Measurements from ENCODE around the gene NLRP3.
"Not testable (repeated sequence)": the region's sequence is repeated elsewhere in the genome, so short reads cannot be mapped to it uniquely, and the experiment has no call there.

Gene NLRP3

DNA sequence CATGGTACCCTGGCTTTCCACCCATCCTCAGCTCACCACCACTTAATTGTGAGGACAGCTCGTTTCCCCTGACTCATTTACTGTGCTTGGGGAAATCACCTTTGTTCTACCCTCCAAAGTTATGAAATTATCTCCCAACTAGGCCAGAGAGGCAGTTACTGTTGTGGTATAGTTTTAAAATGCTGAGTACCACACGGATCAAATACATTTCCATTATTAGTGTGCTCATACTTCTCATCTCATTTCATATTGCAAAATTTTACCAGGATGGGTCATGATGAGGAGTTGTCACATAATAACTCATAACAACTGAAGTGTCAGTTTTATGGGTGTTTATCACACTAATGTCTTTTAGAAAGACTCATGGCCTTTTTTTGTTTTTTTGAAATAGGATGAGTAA lies 51.2 kb downstream of the NLRP3 start:
- Histone ChIP-seq H3K36me3 (no peaks in the 10 kb centered on the region), H3K27ac (no peak overlapping the region), H3K27me3 (ENCODE audit: insufficient read depth, low read depth, severe bottlenecking) (peaks cover 62% of the 10 kb centered on the region), H3K4me3 (ENCODE audit: low read depth, low read length) (no peak overlapping the region), H3K9me3 (ENCODE audit: severe bottlenecking) (peaks cover 5% of the 10 kb centered on the region)
- no peak for DNase-seq
- TF ChIP-seq, protein P1, sequence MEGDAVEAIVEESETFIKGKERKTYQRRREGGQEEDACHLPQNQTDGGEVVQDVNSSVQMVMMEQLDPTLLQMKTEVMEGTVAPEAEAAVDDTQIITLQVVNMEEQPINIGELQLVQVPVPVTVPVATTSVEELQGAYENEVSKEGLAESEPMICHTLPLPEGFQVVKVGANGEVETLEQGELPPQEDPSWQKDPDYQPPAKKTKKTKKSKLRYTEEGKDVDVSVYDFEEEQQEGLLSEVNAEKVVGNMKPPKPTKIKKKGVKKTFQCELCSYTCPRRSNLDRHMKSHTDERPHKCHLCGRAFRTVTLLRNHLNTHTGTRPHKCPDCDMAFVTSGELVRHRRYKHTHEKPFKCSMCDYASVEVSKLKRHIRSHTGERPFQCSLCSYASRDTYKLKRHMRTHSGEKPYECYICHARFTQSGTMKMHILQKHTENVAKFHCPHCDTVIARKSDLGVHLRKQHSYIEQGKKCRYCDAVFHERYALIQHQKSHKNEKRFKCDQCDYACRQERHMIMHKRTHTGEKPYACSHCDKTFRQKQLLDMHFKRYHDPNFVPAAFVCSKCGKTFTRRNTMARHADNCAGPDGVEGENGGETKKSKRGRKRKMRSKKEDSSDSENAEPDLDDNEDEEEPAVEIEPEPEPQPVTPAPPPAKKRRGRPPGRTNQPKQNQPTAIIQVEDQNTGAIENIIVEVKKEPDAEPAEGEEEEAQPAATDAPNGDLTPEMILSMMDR (IDR thresholded peaks at IDR 0.05; ENCODE audit: low read depth, low read length) = no peak

DNA sequence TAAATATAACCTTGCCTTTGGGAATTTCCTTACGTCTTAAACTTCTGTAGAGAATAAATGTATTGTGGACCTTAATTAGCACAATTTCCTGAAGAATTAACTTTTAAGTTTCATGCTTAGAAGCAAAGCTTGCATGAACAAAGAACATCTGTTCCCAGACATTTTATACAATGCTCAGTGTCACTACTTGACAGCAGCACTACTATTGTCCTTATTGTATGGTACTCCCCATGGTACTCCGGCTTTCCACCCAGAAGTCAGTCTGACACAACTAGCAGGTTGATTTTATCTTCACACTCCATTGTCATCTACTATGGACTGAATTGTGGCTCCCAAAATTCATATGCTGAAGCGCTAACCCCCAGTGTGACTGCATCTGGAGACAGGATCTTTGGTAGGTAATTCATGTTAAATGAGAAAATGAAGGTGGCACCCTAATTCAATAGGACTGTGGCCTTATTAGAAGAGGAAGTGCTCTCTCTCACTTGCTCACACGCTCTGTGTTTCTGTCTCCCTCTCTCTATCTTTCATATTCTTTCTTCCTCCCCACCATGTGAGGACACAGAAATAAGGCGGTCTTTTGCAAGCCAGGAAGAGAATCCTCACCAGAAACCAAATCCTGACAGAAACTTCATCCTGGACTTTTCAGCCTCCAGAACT lies 52.6 kb downstream of the NLRP3 start:
- no peak for DNase-seq
- TF ChIP-seq, protein P1 (IDR thresholded peaks at IDR 0.05; ENCODE audit: low read depth, low read length) = no peak
- H3K27me3 ChIP-seq (ENCODE audit: insufficient read depth, low read depth, severe bottlenecking) = peaks cover 65% of the 10 kb centered on the region
- H3K36me3 ChIP-seq = no peaks in the 10 kb centered on the region
- H3K4me3 ChIP-seq (ENCODE audit: low read depth, low read length) = no peak overlapping the region
- H3K9me3 ChIP-seq (ENCODE audit: severe bottlenecking) = no peaks in the 10 kb centered on the region
- H3K27ac ChIP-seq = no peak overlapping the region

DNA sequence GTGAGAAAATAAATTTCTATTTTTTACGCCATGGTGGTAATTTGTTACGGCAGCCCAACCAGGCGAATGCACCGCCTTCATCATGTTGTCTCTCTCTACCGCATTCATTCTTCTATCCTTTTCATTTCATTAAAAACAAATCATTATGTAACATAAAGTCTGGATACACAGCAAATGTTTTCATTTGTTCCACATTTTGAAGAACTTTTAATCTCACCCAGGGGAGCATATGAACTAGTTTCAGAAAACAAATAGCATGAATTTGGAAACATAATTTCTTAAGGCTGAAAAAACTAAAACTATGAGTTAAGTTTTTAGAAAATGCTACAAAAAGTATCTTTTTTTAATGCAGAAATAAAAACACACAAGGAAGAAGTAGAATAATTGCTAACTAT lies 53.2 kb downstream of the NLRP3 start:
- Histone ChIP-seq H3K4me3 (ENCODE audit: low read depth, low read length) (no peak overlapping the region), H3K27me3 (ENCODE audit: insufficient read depth, low read depth, severe bottlenecking) (peaks cover 61% of the 10 kb centered on the region), H3K27ac (no peak overlapping the region), H3K9me3 (ENCODE audit: severe bottlenecking) (peaks cover 2% of the 10 kb centered on the region), H3K36me3 (no peaks in the 10 kb centered on the region)
- TF ChIP-seq, protein P1 (IDR thresholded peaks at IDR 0.05; ENCODE audit: low read depth, low read length) = no peak
- no peak for DNase-seq

DNA sequence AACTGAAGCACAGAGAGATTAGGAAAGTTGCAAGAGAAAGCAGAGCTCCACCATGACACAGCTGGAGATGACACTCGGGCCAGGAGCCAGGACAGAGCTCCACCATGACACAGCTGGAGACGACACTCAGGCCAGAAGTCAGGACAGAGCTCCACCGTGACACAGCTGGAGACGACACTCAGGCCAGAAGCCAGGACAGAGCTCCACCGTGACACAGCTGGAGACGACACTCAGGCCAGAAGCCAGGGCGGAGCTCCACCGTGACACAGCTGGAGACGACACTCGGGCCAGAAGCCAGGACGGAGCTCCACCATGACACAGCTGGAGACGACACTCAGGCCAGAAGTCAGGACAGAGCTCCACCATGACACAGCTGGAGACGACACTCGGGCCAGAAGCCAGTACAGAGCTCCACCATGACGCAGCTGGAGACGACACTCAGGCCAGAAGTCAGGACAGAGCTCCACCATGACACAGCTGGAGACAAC lies 55.0 kb downstream of the NLRP3 start:
- not testable (repeated sequence) for H3K9me3 ChIP-seq (ENCODE audit: severe bottlenecking); H3K4me3 ChIP-seq (ENCODE audit: low read depth, low read length); H3K36me3 ChIP-seq; H3K27ac ChIP-seq; DNase-seq
- peaks cover 61% of the 10 kb centered on the region for H3K27me3 ChIP-seq (ENCODE audit: insufficient read depth, low read depth, severe bottlenecking)

DNA sequence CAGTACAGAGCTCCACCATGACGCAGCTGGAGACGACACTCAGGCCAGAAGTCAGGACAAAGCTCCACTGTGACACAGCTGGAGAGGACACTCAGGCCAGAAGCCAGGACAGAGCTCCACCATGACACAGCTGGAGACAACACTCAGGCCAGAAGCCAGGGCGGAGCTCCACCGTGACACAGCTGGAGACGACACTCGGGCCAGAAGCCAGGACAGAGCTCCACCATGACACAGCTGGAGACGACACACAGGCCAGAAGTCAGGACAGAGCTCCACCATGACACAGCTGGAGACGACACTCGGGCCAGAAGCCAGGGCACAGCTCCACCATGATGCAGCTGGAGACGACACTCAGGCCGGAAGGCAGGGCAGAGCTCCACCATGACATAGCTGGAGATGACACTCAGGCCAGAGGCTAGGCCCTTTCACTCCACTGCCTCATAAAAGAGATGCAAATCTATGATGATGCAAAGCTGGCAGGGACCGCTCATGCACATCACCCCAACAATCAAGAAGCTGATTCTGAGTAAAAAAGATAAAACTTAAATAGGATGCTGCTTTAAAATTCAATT lies 55.6 kb downstream of the NLRP3 start:
- Histone ChIP-seq H3K9me3 (ENCODE audit: severe bottlenecking) (peaks cover 8% of the 10 kb centered on the region), H3K27ac (no peak overlapping the region), H3K36me3 (no peaks in the 10 kb centered on the region), H3K27me3 (ENCODE audit: insufficient read depth, low read depth, severe bottlenecking) (peaks cover 55% of the 10 kb centered on the region), H3K4me3 (ENCODE audit: low read depth, low read length) (no peak overlapping the region)
- TF ChIP-seq, protein P1 (IDR thresholded peaks at IDR 0.05; ENCODE audit: low read depth, low read length) = no peak
- no peak for DNase-seq

DNA sequence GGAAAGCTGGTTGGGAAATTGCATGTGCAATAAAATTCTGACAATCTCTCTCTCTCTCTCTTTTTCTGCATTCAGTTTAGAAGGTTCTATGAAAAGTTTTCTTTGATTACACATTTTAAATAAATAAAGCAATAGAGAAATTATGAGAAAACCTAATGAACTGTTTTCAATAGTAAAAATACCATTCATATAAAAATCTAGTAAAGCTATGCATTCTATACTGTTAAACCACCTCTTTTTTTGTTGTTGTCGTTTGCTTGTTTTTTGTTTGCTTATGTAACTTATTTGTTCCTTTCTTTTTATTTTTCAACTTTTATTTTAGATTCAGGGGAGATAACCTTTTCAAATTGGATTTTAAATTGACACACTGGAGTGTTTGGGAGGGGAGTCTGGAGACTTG lies 56.1 kb downstream of the NLRP3 start:
- Histone ChIP-seq H3K27ac (no peak overlapping the region), H3K27me3 (ENCODE audit: insufficient read depth, low read depth, severe bottlenecking) (peaks cover 52% of the 10 kb centered on the region), H3K4me3 (ENCODE audit: low read depth, low read length) (no peak overlapping the region), H3K9me3 (ENCODE audit: severe bottlenecking) (peaks cover 8% of the 10 kb centered on the region), H3K36me3 (no peaks in the 10 kb centered on the region)
- TF ChIP-seq, protein P1 (IDR thresholded peaks at IDR 0.05; ENCODE audit: low read depth, low read length) = no peak
- no peak for DNase-seq

Measured in WERI-Rb-1 (cell line).